ENCODE results near the gene WDFY3.

Gene WDFY3

GRCh38 chr4:84958434-84958833, 8.1 kb downstream of the WDFY3 start:
- Mint-ChIP-seq H3K27ac (no peak overlapping the region), H3K27me3 (peaks cover 16% of the 10 kb centered on the region), H3K9me3 (no peaks in the 10 kb centered on the region), H3K4me3 (no peak overlapping the region), H3K36me3 (ENCODE audit: low read depth) (no peaks in the 10 kb centered on the region), H3K4me1 (ENCODE audit: low read depth) (no peaks in the 10 kb centered on the region)
- no peak for DNase-seq

- Mint-ChIP-seq H3K4me3 (no peak overlapping the region), H3K36me3 (ENCODE audit: low read depth) (no peaks in the 10 kb centered on the region), H3K9me3 (no peaks in the 10 kb centered on the region), H3K4me1 (ENCODE audit: low read depth) (no peaks in the 10 kb centered on the region), H3K27ac (no peak overlapping the region), H3K27me3 (peaks cover 15% of the 10 kb centered on the region)
- DNase-seq: no peak
Measured at GRCh38 chr4:84957514-84958420, 8.7 kb downstream of the WDFY3 start.

- no peak for DNase-seq
- peaks cover 6% of the 10 kb centered on the region for H3K27me3 Mint-ChIP-seq
- no peaks in the 10 kb centered on the region for H3K4me1 Mint-ChIP-seq (ENCODE audit: low read depth)
- no peak overlapping the region for H3K4me3 Mint-ChIP-seq
- H3K27ac Mint-ChIP-seq: no peak overlapping the region
- H3K36me3 Mint-ChIP-seq (ENCODE audit: low read depth): no peaks in the 10 kb centered on the region
- no peaks in the 10 kb centered on the region for H3K9me3 Mint-ChIP-seq
Measured at GRCh38 chr4:84956014-84956413, 10.5 kb downstream of the WDFY3 start.

GRCh38 chr4:84954982-84955567, 11.4 kb downstream of the WDFY3 start:
- DNase-seq: no peak
- Mint-ChIP-seq H3K27me3 (peaks cover under 1% of the 10 kb centered on the region), H3K27ac (no peak overlapping the region), H3K4me3 (no peak overlapping the region), H3K4me1 (ENCODE audit: low read depth) (no peaks in the 10 kb centered on the region), H3K36me3 (ENCODE audit: low read depth) (no peaks in the 10 kb centered on the region), H3K9me3 (no peaks in the 10 kb centered on the region)

GRCh38 chr4:84952776-84953175, 13.7 kb downstream of the WDFY3 start:
- H3K4me1 Mint-ChIP-seq (ENCODE audit: low read depth): no peaks in the 10 kb centered on the region
- no peak overlapping the region for H3K4me3 Mint-ChIP-seq
- no peaks in the 10 kb centered on the region for H3K27me3 Mint-ChIP-seq
- H3K9me3 Mint-ChIP-seq: no peaks in the 10 kb centered on the region
- DNase-seq: no peak
- no peaks in the 10 kb centered on the region for H3K36me3 Mint-ChIP-seq (ENCODE audit: low read depth)
- H3K27ac Mint-ChIP-seq: no peak overlapping the region

GRCh38 chr4:84952004-84952403, 14.5 kb downstream of the WDFY3 start:
- DNase-seq: no peak
- H3K36me3 Mint-ChIP-seq (ENCODE audit: low read depth): no peaks in the 10 kb centered on the region
- no peaks in the 10 kb centered on the region for H3K4me1 Mint-ChIP-seq (ENCODE audit: low read depth)
- no peak overlapping the region for H3K4me3 Mint-ChIP-seq
- H3K27ac Mint-ChIP-seq: no peak overlapping the region
- H3K27me3 Mint-ChIP-seq: no peaks in the 10 kb centered on the region
- no peaks in the 10 kb centered on the region for H3K9me3 Mint-ChIP-seq

GRCh38 chr4:84948056-84948455, 18.4 kb downstream of the WDFY3 start:
- no peak for DNase-seq
- H3K27me3 Mint-ChIP-seq: no peaks in the 10 kb centered on the region
- peaks cover under 1% of the 10 kb centered on the region for H3K9me3 Mint-ChIP-seq
- no peaks in the 10 kb centered on the region for H3K36me3 Mint-ChIP-seq (ENCODE audit: low read depth)
- H3K4me3 Mint-ChIP-seq: no peak overlapping the region
- H3K4me1 Mint-ChIP-seq (ENCODE audit: low read depth): no peaks in the 10 kb centered on the region
- no peak overlapping the region for H3K27ac Mint-ChIP-seq

GRCh38 chr4:84944947-84945346, 21.5 kb downstream of the WDFY3 start:
- H3K36me3 Mint-ChIP-seq (ENCODE audit: low read depth): no peaks in the 10 kb centered on the region
- peaks cover 5% of the 10 kb centered on the region for H3K9me3 Mint-ChIP-seq
- no peak overlapping the region for H3K27ac Mint-ChIP-seq
- DNase-seq: no peak
- H3K4me3 Mint-ChIP-seq: no peak overlapping the region
- no peaks in the 10 kb centered on the region for H3K4me1 Mint-ChIP-seq (ENCODE audit: low read depth)
- no peaks in the 10 kb centered on the region for H3K27me3 Mint-ChIP-seq

- Mint-ChIP-seq H3K27ac (no peak overlapping the region), H3K4me3 (no peak overlapping the region), H3K9me3 (peaks cover 6% of the 10 kb centered on the region), H3K4me1 (ENCODE audit: low read depth) (no peaks in the 10 kb centered on the region), H3K36me3 (ENCODE audit: low read depth) (no peaks in the 10 kb centered on the region), H3K27me3 (no peaks in the 10 kb centered on the region)
- DNase-seq: no peak
Measured at GRCh38 chr4:84940960-84941359, 25.5 kb downstream of the WDFY3 start.

GRCh38 chr4:84939113-84939512, 27.4 kb downstream of the WDFY3 start:
- no peak overlapping the region for H3K27ac Mint-ChIP-seq
- H3K4me1 Mint-ChIP-seq (ENCODE audit: low read depth): no peaks in the 10 kb centered on the region
- peaks cover under 1% of the 10 kb centered on the region for H3K27me3 Mint-ChIP-seq
- no peak overlapping the region for H3K4me3 Mint-ChIP-seq
- no peaks in the 10 kb centered on the region for H3K36me3 Mint-ChIP-seq (ENCODE audit: low read depth)
- DNase-seq: no peak
- H3K9me3 Mint-ChIP-seq: peaks cover 6% of the 10 kb centered on the region

GRCh38 chr4:84938316-84938715, 28.2 kb downstream of the WDFY3 start:
- peaks cover 4% of the 10 kb centered on the region for H3K27me3 Mint-ChIP-seq
- no peaks in the 10 kb centered on the region for H3K36me3 Mint-ChIP-seq (ENCODE audit: low read depth)
- H3K9me3 Mint-ChIP-seq: peaks cover 12% of the 10 kb centered on the region
- no peak overlapping the region for H3K4me3 Mint-ChIP-seq
- H3K27ac Mint-ChIP-seq: no peak overlapping the region
- H3K4me1 Mint-ChIP-seq (ENCODE audit: low read depth): no peaks in the 10 kb centered on the region
- no peak for DNase-seq

- no peaks in the 10 kb centered on the region for H3K4me1 Mint-ChIP-seq (ENCODE audit: low read depth)
- H3K9me3 Mint-ChIP-seq: peaks cover 7% of the 10 kb centered on the region
- H3K27ac Mint-ChIP-seq: no peak overlapping the region
- H3K4me3 Mint-ChIP-seq: no peak overlapping the region
- no peak for DNase-seq
- peaks cover 4% of the 10 kb centered on the region for H3K27me3 Mint-ChIP-seq
- H3K36me3 Mint-ChIP-seq (ENCODE audit: low read depth): no peaks in the 10 kb centered on the region
Measured at GRCh38 chr4:84937381-84937977, 29.0 kb downstream of the WDFY3 start.

GRCh38 chr4:84936123-84936522, 30.4 kb downstream of the WDFY3 start:
- H3K4me3 Mint-ChIP-seq: no peak overlapping the region
- H3K27ac Mint-ChIP-seq: no peak overlapping the region
- peaks cover 7% of the 10 kb centered on the region for H3K9me3 Mint-ChIP-seq
- DNase-seq: no peak
- no peaks in the 10 kb centered on the region for H3K4me1 Mint-ChIP-seq (ENCODE audit: low read depth)
- peaks cover 4% of the 10 kb centered on the region for H3K27me3 Mint-ChIP-seq
- no peaks in the 10 kb centered on the region for H3K36me3 Mint-ChIP-seq (ENCODE audit: low read depth)

GRCh38 chr4:84932462-84932861, 34.0 kb downstream of the WDFY3 start:
- DNase-seq: no peak
- Mint-ChIP-seq H3K9me3 (peaks cover 5% of the 10 kb centered on the region), H3K4me3 (no peak overlapping the region), H3K27ac (no peak overlapping the region), H3K4me1 (ENCODE audit: low read depth) (no peaks in the 10 kb centered on the region), H3K27me3 (peaks cover 4% of the 10 kb centered on the region), H3K36me3 (ENCODE audit: low read depth) (no peaks in the 10 kb centered on the region)

- H3K36me3 Mint-ChIP-seq (ENCODE audit: low read depth): no peaks in the 10 kb centered on the region
- H3K27ac Mint-ChIP-seq: no peak overlapping the region
- no peaks in the 10 kb centered on the region for H3K4me1 Mint-ChIP-seq (ENCODE audit: low read depth)
- H3K9me3 Mint-ChIP-seq: peaks cover 5% of the 10 kb centered on the region
- no peak overlapping the region for H3K4me3 Mint-ChIP-seq
- DNase-seq: no peak
- peaks cover 4% of the 10 kb centered on the region for H3K27me3 Mint-ChIP-seq
Measured at GRCh38 chr4:84931961-84932360, 34.5 kb downstream of the WDFY3 start.
